HG02798 (cell line): ENCODE data around the gene KAT6B.

Source experiments
- ATAC-seq: cut with Tn5 transposase; IDR thresholded peaks from one replicate; pipeline ENCODE4 v1.9.1; 2021; ENCODE audit warnings: mild to moderate bottlenecking; ENCODE audit not compliant: unreplicated experiment, poor library complexity

The KAT6B gene

DNA sequence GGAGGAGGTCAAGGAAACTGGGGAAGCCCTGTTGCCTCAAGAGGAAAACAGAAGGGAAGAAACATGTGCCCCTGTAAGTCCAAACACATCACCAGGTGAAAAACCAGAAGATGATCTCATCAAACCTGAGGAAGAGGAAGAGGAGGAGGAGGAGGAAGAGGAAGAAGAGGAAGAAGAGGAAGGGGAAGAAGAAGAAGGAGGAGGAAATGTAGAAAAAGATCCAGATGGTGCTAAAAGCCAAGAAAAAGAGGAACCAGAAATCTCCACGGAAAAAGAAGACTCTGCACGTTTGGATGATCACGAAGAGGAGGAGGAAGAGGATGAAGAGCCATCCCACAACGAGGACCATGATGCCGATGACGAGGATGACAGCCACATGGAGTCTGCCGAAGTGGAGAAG, 202.3 kb downstream of the KAT6B start:
- no peak for ATAC-seq

DNA sequence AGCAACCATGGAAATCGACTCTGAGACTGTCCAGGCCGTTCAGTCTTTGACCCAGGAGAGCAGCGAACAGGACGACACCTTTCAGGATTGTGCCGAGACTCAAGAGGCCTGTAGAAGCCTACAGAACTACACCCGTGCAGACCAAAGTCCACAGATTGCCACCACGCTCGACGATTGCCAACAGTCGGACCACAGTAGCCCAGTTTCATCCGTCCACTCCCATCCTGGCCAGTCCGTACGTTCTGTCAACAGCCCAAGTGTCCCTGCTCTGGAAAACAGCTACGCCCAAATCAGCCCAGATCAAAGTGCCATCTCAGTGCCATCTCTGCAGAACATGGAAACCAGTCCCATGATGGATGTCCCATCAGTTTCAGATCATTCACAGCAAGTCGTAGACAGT, 203.0 kb downstream of the KAT6B start:
- ATAC-seq, result no peak

DNA sequence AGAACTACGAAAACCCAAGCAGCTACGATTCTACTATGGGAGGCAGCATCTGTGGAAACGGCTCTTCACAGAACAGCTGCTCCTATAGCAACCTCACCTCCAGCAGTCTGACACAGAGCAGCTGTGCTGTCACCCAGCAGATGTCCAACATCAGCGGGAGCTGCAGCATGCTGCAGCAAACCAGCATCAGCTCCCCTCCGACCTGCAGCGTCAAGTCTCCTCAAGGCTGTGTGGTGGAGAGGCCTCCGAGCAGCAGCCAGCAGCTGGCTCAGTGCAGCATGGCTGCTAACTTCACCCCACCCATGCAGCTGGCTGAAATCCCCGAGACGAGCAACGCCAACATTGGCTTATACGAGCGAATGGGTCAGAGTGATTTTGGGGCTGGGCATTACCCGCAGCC, 203.5 kb downstream of the KAT6B start:
- ATAC-seq, result no peak

DNA sequence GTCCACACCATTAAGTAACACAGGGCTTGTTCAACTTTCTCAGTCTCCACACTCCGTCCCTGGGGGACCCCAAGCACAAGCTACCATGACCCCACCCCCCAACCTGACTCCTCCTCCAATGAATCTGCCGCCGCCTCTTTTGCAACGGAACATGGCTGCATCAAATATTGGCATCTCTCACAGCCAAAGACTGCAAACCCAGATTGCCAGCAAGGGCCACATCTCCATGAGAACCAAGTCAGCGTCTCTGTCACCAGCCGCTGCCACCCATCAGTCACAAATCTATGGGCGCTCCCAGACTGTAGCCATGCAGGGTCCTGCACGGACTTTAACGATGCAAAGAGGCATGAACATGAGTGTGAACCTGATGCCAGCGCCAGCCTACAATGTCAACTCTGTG, 204.0 kb downstream of the KAT6B start:
- no peak for ATAC-seq

DNA sequence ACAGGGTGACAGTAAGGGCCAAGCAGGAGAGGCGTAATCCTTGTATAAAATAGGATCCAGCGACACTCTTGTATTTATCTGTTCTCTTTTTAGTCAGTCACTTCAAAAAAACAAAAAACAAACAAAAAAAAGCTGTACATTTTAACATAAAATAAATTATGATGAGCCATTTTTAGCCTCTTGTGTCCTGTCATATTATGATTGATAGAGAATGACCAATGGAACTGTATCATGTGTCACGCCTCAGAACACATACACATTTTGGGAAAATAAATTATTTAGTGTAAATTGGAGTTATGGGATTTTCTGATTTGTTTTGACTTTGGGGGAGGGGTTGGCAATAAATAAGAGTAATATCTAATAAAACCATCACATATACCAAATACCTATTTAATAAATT, 205.7 kb downstream of the KAT6B start:
- ATAC-seq, result no peak

DNA sequence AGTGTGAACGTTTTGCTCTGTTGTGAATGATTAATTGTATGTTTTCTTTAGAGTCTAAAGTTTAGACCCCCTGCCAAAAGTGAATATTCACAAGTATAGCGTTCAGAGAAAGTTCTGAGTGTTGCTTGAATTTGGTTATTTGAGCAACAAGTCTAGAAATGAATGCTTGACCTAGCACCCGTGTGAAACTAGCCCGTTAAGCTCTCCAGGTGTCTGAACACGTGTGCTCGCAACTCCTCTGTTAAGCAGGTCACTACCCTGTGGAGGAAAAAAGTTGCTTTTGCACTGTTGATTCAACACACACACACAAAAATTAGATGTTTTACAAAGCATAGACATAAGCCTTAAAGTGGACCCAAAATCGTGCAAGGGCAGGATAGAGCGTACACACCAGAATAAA, 206.4 kb downstream of the KAT6B start:
- no peak for ATAC-seq

DNA sequence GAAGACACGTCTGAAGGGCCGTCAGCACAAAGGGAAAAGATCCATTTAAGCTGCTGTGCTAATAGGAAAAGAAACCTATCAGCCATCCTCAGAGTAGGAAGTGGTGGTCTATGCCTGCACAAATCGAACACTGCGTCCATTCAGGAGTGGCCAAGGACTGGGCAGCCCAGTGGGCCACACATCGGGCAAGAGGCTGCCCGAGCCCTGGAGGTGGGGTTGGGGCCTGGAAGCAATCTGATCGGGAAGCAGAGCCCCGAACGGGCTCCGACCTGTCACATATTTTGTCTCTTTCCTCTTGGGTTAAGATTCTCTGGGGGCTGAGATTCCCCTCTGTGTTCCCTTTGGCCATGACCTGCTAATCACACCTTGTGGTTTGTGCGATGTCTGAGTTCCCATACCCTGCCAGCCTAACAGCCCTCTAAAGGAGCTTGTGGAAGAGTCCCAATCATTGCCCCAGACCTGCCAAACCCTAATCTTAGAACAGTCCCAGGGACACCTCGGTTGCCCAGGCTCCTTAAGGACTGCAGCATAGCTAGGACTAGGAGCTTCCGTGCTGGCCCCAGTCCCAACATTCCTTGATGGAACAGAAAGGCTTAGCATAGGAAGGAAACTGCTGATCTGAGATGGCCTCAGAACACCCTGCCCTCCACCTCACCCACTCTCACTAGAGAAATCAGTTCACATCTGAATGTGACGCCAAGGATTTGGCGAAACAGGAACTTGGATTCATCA, 207.2 kb downstream of the KAT6B start:
- ATAC-seq, result no peak

DNA sequence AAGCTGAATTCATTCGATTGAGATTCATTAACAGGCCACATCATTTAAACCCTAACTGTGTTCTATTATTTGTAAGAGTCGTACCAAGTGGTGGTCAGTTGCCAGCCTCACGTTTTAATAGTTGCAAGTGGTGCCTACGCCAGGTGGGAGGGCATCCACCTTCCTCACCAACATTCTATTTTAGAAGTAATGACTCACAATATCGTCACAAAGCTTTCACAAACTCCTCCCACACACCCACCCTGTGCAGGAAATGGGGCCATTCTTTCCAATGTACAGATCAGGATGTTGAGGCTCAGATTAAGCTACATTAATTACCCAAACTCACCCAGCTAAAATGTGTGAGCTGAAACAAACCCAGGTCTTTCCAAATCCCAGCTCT, 207.7 kb downstream of the KAT6B start:
- no peak for ATAC-seq

DNA sequence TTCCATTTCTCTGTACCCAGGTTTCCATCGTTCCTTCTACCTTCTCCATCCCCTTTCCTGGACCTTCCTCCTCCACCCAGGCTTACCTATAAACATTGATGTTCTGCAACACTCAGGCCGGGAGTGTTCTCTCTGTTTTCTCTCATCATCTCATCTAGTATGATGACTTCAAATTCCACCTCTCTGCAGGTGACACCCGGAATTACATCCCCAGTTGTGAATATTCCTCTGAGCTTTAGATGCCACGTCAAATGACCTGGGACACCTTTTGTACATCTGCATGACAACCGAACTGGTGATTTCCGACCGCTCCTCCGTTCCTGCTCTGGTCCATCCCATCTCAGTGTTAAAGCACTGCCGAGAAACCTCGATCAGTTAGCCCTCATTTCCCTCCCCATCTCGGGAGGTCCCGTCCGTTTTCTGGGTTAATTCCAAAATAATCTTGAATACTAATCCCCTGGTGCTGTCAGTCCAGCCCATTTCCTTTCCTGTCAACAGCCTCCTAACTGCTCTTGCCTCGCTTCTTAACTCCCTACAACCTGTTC, 208.4 kb downstream of the KAT6B start:
- no peak for ATAC-seq

DNA sequence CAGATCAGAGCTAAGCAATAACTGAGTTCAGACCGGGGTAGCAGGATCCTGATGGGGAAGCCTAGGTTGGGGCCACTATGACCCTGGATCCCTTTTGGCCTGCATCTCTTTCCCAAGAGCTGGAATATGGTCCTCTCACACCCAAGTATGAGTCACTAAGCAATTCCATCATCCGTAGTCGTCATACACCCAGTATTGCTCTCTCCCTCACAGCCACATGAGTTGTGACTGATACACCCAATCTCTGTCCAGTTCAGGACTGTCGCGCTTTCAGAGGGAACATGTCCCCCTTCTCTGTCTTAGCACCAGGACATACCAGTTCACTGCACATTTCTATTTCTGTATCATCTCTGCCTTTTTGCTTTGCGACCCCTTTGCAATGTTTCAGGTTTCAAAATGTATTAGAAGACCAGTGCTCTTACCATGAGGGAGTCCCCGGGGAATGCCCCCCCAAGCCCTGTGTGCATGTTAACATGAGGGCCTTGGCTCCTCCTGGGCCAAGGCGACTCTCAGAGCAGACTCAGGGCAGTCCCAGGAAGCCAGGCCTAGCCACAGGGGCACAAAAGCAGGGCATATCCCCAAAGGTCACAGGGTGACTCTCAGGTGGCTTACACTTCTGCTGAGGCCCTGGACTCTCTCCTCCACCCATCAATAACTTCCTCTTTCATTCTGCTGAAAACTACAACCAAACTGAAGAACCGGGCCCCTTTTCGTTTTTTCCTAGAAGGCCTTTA, 209.7 kb downstream of the KAT6B start:
- no peak for ATAC-seq

DNA sequence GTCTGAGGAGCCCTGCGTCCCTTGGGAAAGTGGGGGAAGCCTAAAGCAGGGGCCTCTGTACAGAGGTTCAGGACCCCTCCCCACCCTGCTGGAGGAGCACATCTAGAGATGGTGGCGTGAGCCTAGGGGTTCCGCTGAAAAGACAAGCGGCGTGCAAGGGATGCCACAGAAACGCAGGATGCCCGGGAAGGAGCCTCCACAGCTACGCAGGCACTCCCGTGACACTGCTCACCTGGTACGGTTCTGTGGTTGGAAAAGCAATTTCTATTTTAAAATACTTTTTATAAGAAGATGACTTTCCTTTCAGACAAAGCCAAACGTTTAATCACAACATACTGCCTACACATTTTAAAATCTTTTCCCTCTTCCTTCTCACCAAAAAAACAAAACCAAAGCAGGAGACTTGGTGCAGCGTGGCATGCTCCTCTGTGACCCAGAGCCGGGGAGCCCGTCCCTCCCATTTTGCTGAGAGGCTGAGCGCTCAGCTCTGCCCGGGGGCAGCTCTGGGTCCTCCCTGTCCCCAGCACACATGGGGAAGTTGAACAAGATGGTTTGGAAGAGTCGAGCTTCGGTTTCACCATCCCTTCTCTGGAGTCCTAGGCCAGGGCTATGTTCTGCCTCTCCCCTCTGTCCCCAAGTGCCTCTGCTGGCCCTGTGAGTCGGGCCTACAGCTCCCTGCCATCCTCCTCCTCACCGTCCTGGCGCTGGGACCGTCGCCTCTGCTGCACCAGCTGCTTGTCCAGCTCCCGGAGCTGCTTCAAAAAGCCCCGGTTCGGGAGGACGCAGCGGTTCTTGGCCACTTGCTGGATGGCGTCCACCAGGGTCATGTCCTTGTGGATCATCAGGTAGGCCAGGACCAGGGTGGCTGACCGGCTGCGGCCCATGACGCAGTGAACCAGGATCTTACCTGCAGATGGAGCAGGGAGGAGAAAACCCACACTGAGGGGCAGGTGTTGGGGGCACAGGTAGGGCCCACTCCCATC, 211.1 kb downstream of the KAT6B start:
- no peak for ATAC-seq

DNA sequence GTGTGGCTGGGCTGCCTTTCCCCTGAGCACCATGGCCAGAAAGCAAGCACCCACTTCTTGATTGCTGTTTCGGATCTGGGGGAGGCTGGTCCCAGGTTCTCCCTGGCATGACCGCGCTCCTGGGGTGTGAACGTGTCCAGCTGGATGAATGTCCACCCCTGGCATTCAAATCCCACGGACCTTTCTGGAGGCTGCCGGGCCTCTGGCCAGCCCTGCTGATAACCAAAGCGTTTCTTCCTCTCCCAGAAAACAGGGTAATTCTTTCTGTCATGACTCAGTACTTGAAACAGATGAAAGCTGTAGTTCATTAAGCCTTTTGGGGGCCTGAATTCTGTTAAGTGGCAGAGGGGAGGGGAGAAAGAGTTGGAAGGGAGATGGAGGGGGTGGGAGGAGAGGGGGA, 211.9 kb downstream of the KAT6B start:
- no peak for ATAC-seq

DNA sequence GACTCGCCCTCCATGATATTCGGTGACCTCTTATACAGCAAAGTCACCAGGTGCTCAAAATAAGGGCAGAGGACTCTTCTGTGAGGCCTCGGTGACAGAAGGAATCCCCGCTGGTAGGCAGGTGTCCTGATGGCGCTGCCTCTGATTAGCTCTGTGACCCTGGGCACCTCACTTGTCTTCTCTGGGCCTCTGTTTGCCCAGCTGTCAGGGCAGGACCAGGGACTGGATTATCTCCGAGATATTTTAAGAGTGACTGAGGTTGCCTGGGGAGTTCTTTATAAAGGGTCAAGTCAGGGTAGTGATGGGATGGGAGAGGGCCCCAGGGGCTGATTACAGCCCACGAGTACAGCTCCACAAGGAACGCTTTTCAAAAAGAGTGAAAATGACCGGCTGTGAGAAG, 214.2 kb downstream of the KAT6B start:
- ATAC-seq, result no peak

DNA sequence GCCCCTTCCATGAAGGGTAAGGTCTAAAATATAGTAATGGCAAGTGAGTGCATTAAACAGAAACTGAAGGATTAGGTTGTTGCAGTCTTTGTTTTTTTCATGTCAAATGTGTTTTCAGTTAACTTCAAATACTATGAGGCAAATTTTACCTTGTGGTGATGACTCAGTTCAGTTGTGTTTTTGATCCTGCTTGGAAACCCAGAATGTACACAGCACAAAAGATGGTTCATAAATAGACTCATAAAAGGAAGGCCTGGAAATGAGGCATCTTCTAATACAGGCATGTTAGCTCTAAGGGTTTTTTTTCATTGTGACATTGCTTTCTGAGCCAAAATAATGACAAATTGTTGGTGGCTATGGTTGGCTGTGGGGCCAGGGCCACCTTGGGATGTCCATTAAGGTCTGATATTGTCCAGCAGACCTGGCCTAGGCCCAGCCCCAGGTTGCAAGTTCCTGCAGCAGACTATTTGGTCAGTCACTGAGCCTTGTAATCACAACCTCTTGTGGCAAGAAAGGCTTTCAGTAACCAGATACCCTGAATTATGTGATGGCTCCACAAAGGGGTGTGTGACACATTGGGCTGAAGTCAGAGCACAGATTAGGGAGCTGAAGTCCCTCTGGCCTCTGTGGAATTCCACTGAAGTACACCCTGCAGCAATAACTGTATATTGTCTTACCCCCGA, 216.0 kb downstream of the KAT6B start:
- no peak for ATAC-seq

DNA sequence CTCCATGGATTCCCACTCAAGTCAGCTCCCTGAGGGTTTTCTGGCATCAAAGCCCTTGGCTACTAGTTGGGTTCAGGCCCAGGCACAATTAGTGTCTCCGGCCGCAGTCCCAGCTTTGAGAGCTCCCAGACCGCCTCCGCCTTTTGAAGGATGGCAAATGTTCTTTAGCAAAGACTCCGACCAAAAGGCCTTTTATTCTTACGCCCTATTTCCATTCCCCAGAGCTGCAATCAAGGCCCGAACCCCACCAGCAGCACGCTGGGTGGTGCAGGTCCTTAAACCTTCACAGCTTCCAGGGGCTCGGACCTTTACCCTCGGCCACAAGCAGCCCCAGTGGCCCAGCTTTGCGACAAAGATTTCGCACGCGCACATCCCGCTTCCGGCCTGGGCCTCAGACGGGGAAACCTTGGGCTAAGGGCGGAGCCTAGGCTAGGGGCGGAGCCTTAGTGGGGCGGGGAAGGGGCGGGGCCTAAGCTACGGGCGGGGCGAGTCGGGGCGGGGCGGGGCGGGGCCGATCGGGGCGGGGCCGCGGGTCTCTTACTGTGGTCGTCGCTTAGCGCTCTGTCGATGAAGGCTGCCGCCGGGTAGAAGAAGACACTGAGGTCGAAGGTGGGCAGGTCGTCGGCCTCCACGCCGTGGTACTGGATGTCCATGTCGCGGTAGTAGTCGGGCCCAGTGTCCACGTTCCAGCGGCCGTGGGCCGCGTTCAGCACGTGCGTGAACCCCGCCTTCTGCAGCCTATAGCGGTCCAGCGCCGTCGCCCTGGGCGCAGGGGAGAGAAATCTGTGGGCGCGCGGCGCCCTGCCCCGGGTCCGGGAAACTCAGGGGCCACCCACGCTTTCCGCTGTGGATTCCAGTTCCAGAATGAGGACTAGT, 217.1 kb downstream of the KAT6B start:
- no peak for ATAC-seq

DNA sequence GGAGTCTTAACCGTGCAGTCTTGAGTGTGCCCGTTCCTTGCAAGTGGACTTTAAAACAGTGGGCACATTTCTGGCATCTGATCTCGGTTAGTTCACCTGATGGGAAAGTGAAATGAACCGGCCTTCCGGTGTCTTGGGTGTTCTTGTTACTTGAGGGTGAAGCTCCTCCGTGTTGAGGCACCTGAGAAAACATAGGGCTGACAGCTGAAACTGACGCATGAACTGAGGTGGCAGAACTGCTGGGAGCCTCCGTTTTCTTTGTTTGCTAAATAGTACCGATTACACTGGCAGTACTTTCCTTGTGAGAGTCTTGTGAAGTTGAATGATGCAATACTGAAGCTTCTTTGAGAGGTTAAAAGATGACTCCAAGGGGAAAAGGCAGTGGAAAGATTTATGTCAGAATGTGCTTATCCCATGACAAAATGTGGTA, 222.3 kb downstream of the KAT6B start:
- no peak for ATAC-seq

DNA sequence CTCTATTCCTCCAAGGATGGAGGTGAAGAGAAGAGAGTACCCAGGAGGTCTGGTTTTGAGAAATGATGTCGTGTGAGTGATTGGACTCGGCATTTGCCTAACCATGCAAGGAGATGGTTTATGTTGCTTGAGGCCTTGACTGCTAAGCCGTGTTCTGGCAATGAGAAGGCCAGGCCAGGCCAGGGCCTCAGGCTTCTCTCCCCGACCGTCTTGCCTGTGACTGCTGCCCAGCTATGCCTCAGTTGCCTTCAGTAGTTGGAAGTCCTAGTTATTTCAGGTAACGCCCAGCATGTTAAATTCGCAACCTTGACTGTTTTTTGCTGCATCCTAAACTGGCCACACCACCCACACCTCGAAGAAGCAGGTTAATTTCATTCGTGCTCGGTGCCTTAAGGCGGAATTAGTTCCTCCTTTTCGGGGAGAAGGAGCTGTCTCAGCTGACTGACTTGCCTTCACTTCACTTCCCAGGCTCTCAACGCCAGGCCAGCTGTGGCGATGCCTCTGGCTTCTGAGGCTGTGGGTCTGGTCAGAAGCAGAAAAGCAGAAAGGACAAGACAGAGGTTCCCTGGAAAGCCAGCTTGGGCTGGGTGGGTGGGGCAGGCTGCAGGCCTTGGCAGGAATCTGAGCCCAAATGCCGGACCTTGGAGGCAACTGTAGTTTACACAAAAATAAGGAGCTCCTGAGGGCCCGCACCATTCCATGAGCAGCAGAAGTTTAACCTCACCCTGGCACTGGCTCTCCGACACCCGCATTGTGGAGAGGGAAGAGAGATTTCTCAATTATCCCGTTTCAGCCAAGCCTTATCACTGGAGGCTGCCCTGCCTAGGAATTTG, 223.1 kb downstream of the KAT6B start:
- ATAC-seq, result no peak
